HG03196 (cell line): ENCODE results near the gene DHCR24.

ENCODE experiments used
- ATAC-seq: cut with Tn5 transposase; IDR thresholded peaks from one replicate; pipeline ENCODE4 v1.9.1; 2021; ENCODE audit not compliant: unreplicated experiment

The DHCR24 gene

GRCh38 chr1:54804471-54805132, 82.4 kb downstream of the DHCR24 start:
- peak; percentile 40 for ATAC-seq

GRCh38 chr1:54803761-54804470, 83.1 kb downstream of the DHCR24 start:
- ATAC-seq: no peak

- peak; percentile 70 for ATAC-seq
Measured at GRCh38 chr1:54800899-54801759, 85.9 kb downstream of the DHCR24 start, which contains the start of gene TTC22. Gene TTC22 (minus strand): TSS chr1:54801323. CDS start chr1:54801163, 160 bp downstream.

GRCh38 chr1:54800041-54800898, 86.7 kb downstream of the DHCR24 start:
- ATAC-seq: no peak
